Immature natural killer cell (primary cell): Measurements from ENCODE around the gene MYH6. TPM values are rescaled to one million over a fixed set of nuclear protein-coding genes. Genes with fewer than 3 reads are reported as not detected.
"Not testable (repeated sequence)": the region's sequence is repeated elsewhere in the genome, so short reads cannot be mapped to it uniquely, and the experiment has no call there.

Source experiments
- DNase-seq, 3 donors: peaks; one replicate each; pipeline ENCODE4 v3.0.0; 2022; ENCODE audit warnings: mixed read lengths in 1 of 3
- H3K27ac Mint-ChIP-seq, 6 donors: one replicate each; pipeline ENCODE4 v1.8.0; 2020; ENCODE audit warnings: mixed read lengths in 6 of 6, mild to moderate bottlenecking in 5 of 6, inconsistent platforms in 4 of 6, moderate library complexity in 3 of 6
- H3K27me3 Mint-ChIP-seq, 3 donors: one replicate each; pipeline ENCODE4 v1.8.0; 2020 to 2021; ENCODE audit warnings: low read depth in 3 of 3, mild to moderate bottlenecking in 3 of 3, mixed read lengths in 3 of 3, moderate library complexity in 3 of 3, inconsistent platforms in 1 of 3
- H3K36me3 Mint-ChIP-seq, 3 donors: one replicate each; pipeline ENCODE4 v1.8.0; 2020; ENCODE audit warnings: mixed read lengths in 3 of 3, inconsistent platforms in 2 of 3, mild to moderate bottlenecking in 2 of 3
- H3K4me1 Mint-ChIP-seq, 2 donors: one replicate each; pipeline ENCODE4 v1.8.0; 2020; ENCODE audit warnings: inconsistent platforms in 2 of 2, mild to moderate bottlenecking in 2 of 2, mixed read lengths in 2 of 2, moderate library complexity in 1 of 2
- H3K4me3 Mint-ChIP-seq, 5 donors: one replicate each; pipeline ENCODE4 v1.8.0; 2020; ENCODE audit warnings: mild to moderate bottlenecking in 5 of 5, mixed read lengths in 5 of 5, inconsistent platforms in 3 of 5, moderate library complexity in 3 of 5
- H3K9me3 Mint-ChIP-seq, 6 donors: one replicate each; pipeline ENCODE4 v1.8.0; 2020; ENCODE audit warnings: mild to moderate bottlenecking in 6 of 6, mixed read lengths in 6 of 6, inconsistent platforms in 4 of 6, moderate library complexity in 3 of 6
- polyA plus RNA-seq, 3 donors: library from polyadenylated mRNA; unstranded; fragments of 300-500 nt; fragmentation: Illumina TruSeq; gene quantifications; one replicate each; pipeline ENCODE4 v1.2.3, GENCODE V29; 2021

Gene MYH6
- polyA plus RNA-seq, 3 donors from 2014 or later, result not detected

DNA sequence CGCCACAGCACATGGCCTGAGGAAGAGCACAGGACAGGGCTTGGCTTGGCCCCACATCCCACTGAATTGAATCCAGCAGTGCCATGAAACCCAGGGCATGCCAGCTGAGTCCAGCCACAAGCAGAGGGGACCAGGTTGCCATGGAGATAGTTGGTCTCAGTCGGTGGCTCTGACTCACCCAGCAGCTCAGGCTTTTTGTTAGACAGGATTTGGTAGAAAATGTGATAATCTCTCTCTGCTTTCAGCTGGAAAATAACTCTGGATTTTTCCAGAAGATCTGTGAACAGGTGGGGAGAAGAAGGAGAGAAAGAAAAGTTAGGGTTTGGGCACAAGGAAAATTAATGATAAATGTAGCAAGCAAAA, 22.6 kb upstream of the MYH6 start:
- Mint-ChIP-seq H3K27ac (no peak overlapping the region), H3K9me3 (no peaks in the 10 kb centered on the region), H3K4me1 (no peaks in the 10 kb centered on the region), H3K4me3 (no peak overlapping the region), H3K27me3 (peaks cover 0 to 9% (median 1%) of the 10 kb centered on the region in 3 donors), H3K36me3 (no peaks in the 10 kb centered on the region)
- no peak for DNase-seq

DNA sequence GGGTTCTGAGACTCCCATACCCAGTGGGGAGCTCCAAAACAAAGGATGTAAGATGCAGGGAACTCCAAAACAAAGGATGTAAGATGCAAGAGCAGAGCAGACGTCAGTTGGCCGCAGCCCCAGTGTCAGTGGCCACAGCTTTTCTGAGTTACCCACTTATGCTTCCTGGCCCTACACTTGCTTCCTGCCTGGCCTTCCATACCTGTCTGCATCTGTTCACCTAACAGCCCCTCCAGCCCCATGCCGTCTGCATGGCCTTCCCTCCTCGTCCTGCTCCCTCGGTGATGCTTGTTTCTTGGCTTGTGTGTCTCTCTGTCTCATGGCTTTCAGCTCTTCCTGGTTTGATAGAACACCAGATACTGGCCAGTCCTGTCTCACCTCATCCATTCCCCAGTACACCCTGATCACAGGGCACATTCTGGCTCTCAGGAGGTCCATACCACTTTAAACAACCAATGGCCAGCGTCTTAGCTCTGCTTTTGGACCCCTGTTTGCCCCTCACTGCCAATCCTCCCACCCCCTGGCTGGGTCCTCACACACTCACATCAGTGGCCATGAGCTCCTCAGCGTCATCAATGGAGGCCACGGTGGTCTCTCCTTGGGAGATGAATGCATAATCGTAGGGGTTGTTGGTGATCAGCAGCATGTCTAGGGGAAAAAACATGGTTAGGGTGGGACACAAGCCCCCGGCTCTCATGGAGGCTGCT, 22.1 kb upstream of the MYH6 start:
- H3K36me3 Mint-ChIP-seq, result no peaks in the 10 kb centered on the region
- H3K27ac Mint-ChIP-seq, result no peak overlapping the region
- no peak overlapping the region for H3K4me3 Mint-ChIP-seq
- H3K9me3 Mint-ChIP-seq, result no peaks in the 10 kb centered on the region
- H3K27me3 Mint-ChIP-seq, result peaks cover 0 to 9% (median 1%) of the 10 kb centered on the region in 3 donors
- no peaks in the 10 kb centered on the region for H3K4me1 Mint-ChIP-seq
- DNase-seq, result no peak

DNA sequence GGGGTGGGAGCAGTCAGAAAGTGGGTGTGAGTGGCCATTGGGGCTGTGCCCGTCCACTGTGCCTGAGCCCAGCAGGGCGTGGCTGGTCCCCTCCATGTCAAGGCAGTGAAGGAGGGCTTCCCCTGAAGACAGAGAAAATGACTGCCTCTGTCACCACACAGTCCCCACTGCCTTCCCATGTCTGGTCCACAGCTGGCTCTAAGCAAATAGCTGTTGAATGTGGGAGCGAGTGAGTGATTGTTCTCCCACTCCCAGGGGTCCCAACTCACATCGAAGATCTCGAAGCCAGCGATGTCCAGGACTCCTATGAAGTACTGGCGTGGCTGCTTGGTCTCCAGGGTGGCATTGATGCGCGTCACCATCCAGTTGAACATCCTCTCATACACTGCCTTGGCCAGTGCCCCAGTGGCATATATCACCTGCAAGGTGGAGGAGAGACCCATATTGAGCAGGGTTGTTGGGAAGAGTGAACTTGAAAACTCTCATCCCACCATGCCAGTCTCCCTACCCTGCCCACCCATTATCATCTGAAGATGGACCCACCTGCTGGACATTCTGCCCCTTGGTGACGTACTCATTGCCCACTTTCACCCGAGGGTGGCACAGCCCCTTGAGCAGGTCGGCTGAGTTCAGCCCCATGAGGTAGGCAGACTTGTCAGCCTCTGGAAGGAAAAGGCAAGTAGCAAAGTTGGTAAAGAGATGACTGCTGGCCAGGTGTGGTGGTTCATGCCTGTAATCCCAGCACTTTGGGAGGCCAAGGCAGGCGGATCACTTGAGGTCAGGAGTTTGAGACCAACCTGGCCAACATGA, 20.8 kb upstream of the MYH6 start:
- DNase-seq, result no peak
- no peaks in the 10 kb centered on the region for H3K9me3 Mint-ChIP-seq
- H3K4me1 Mint-ChIP-seq, result no peaks in the 10 kb centered on the region
- no peaks in the 10 kb centered on the region for H3K36me3 Mint-ChIP-seq
- H3K27ac Mint-ChIP-seq, result no peak overlapping the region
- peaks cover 0 to 9% (median 1%) of the 10 kb centered on the region in 3 donors for H3K27me3 Mint-ChIP-seq
- H3K4me3 Mint-ChIP-seq, result no peak overlapping the region

DNA sequence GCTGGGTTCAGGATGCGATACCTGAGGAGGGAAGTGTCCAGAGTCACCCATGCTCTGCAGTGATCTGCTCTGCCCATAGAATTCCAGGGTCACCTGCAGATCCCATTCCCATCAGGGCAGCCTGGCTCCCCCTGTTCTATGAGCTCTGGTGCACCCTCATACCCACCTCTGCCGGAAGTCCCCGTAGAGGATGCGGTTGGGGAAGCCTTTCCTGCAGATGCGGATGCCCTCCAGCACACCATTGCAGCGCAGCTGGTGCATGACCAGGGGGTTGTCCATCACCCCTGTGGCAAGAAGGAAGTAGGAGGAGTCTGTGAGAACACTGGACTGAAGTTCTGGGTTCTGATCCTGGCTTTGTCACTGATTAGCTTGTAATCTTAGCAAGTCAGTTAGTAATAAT, 17.7 kb upstream of the MYH6 start:
- not testable (repeated sequence) for DNase-seq, H3K4me3 Mint-ChIP-seq, H3K4me1 Mint-ChIP-seq, H3K36me3 Mint-ChIP-seq, H3K27me3 Mint-ChIP-seq, H3K27ac Mint-ChIP-seq, H3K9me3 Mint-ChIP-seq

DNA sequence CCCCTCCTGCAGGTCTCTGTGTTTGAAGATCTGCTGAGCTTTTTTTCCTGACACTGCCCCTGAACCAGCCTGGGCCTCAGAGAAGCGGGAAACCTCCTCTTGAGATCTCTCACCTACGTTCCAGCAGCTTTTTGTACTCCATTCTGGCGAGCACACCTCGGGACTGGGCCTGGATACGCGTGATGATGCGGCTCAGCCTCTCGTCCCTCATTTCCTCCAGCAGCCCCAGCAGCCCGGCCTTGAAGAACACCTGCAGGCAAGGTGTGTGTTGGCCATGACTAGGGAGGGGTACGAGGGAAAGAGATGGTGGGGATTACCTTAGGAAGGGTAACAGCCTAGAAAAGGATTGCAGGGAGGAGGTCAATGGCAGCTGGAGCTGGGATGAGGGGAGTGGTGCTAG, 17.1 kb upstream of the MYH6 start:
- Mint-ChIP-seq H3K4me3 (no peak overlapping the region), H3K9me3 (no peaks in the 10 kb centered on the region), H3K4me1 (no peaks in the 10 kb centered on the region), H3K27me3 (peaks cover 0 to 3% (median 1%) of the 10 kb centered on the region in 3 donors), H3K27ac (no peak overlapping the region), H3K36me3 (no peaks in the 10 kb centered on the region)
- DNase-seq, result no peak

DNA sequence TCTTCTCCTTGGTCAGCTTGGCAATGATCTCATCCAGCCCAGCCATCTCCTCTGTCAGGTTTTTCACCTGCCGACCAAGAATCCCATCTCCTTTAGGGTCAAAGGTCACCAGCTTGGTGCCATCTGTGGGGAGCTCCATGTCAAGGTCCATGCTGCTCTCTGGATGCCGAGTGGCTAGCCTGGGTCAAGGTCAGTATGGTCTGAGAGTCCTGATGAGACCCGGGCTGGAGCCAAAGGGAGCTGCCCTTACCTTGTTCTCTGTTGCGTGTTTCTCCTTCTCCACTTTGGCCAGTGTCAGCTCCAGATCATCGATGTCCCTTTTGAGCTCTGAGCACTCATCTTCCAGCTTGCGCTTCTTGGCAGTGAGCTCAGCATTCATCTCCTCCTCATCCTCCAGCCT, 15.6 kb upstream of the MYH6 start:
- Mint-ChIP-seq H3K36me3 (no peaks in the 10 kb centered on the region), H3K27me3 (peaks cover 0 to 5% (median 0%) of the 10 kb centered on the region in 3 donors), H3K4me3 (no peak overlapping the region), H3K4me1 (no peaks in the 10 kb centered on the region), H3K9me3 (no peaks in the 10 kb centered on the region), H3K27ac (no peak overlapping the region)
- no peak for DNase-seq

DNA sequence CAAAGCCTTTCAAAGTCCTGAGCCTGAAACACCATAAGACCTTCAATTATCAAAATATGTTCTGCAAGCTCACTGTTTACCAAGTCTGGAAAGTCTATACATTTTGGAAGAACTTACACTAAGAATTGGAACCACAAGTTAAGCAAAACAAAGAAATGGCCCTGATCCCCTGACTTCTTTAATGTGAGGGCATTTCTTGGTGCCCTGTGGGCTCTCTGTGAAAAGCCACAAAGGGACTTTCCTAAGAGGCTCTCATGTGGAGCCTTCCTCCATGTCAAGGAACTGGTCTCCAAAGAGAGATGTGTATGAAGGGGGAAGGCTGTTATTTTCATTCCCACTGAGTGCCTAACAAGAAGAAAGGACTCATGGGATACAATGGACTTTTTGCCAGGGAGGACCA, 13.5 kb upstream of the MYH6 start:
- H3K4me3 Mint-ChIP-seq, result no peak overlapping the region
- peaks cover 0 to 2% (median 0%) of the 10 kb centered on the region in 6 donors for H3K9me3 Mint-ChIP-seq
- H3K27ac Mint-ChIP-seq, result no peak overlapping the region
- H3K27me3 Mint-ChIP-seq, result peaks cover 0 to 5% (median 0%) of the 10 kb centered on the region in 3 donors
- DNase-seq, result no peak
- H3K36me3 Mint-ChIP-seq, result no peaks in the 10 kb centered on the region
- no peaks in the 10 kb centered on the region for H3K4me1 Mint-ChIP-seq

DNA sequence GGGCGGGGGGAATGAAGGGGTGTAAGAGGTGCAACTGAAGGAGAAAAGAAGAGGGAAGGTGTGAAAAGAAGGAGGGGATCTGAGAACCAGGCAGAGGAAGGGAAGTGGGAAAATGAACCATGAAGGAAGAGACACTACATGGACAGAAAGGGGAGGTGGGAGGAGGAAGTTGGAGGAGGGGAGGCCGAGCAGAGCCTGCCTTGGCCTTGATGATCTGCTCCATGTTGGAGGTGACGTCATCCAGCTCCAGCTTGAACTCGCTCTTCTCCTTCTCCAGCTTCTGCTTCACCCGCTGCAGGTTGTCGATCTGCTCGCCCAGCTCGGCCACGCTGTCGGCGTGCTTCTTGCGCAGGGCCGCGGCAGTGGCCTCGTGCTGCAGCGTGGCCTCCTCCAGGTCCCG, 11.6 kb upstream of the MYH6 start:
- H3K27ac Mint-ChIP-seq, H3K9me3 Mint-ChIP-seq, H3K27me3 Mint-ChIP-seq, H3K4me1 Mint-ChIP-seq, H3K4me3 Mint-ChIP-seq, DNase-seq, H3K36me3 Mint-ChIP-seq: not testable (repeated sequence)

DNA sequence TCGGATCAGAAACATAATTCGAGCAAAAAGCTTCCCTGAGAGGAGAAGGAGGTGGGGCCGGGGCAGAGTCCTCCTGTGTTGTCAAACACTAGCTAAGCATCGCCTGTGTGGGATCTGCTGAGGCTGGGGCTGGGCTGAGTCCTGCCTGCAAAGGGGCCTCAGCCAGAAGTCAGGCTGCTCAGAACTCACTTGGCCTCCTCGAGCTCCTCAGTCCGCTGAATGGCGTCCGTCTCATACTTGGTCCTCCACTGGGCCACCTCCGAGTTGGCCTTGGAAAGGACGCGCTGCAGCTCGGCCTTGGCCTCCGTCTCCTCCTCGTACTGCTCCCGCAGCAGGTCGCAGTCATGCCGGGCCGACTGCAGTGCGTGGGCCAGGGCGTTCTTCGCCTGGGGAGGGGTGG, 9.9 kb upstream of the MYH6 start:
- no peaks in the 10 kb centered on the region for H3K36me3 Mint-ChIP-seq
- no peak overlapping the region for H3K27ac Mint-ChIP-seq
- no peaks in the 10 kb centered on the region for H3K4me1 Mint-ChIP-seq
- peaks cover 0 to 2% (median 0%) of the 10 kb centered on the region in 6 donors for H3K9me3 Mint-ChIP-seq
- H3K27me3 Mint-ChIP-seq, result peaks cover 0 to 5% (median 0%) of the 10 kb centered on the region in 3 donors
- DNase-seq, result no peak
- H3K4me3 Mint-ChIP-seq, result no peak overlapping the region

DNA sequence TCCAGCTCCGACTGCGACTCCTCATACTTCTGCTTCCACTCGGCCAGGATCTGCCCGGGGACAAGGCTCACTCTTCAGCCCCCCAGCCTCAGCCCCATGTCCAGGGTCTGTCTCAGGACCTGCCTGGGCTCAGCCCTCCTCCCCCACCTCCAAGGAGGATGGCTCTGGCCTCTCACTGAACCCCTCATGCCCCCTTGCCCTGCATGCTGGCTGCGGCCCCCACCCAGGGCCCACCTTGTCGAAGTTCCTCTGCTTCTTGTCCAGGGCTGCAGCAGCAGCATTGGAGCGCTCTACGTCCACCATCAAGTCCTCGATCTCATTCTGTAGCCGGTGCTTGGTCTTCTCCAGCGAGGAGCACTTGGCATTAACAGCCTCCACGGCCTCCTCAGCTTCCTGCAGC, 9.2 kb upstream of the MYH6 start:
- H3K36me3 Mint-ChIP-seq, H3K27ac Mint-ChIP-seq, H3K27me3 Mint-ChIP-seq, H3K4me3 Mint-ChIP-seq, DNase-seq, H3K4me1 Mint-ChIP-seq, H3K9me3 Mint-ChIP-seq: not testable (repeated sequence)

DNA sequence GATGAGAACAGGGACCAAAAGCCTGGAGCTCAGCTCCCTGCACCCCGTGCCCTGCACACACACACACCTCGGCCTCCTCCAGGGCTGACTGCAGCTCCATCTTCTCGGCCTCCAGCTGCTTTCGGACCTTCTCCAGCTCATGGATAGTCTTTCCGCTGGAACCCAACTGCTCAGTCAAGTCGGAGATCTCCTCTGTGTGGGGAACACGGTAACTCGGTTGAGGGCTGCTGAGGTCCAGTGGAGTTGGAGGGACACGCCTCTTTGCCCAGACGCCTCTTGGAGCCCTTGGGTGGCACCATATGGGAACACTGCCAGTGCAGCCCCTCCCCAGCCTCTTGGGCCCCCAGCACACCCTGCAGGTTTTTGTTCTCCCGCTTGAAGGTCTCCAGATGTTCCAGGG, 8.7 kb upstream of the MYH6 start:
- Mint-ChIP-seq H3K4me1 (no peaks in the 10 kb centered on the region), H3K9me3 (peaks cover 0 to 2% (median 0%) of the 10 kb centered on the region in 6 donors), H3K27me3 (peaks cover 0 to 5% (median 0%) of the 10 kb centered on the region in 3 donors), H3K4me3 (no peak overlapping the region), H3K36me3 (no peaks in the 10 kb centered on the region), H3K27ac (no peak overlapping the region)
- no peak for DNase-seq

DNA sequence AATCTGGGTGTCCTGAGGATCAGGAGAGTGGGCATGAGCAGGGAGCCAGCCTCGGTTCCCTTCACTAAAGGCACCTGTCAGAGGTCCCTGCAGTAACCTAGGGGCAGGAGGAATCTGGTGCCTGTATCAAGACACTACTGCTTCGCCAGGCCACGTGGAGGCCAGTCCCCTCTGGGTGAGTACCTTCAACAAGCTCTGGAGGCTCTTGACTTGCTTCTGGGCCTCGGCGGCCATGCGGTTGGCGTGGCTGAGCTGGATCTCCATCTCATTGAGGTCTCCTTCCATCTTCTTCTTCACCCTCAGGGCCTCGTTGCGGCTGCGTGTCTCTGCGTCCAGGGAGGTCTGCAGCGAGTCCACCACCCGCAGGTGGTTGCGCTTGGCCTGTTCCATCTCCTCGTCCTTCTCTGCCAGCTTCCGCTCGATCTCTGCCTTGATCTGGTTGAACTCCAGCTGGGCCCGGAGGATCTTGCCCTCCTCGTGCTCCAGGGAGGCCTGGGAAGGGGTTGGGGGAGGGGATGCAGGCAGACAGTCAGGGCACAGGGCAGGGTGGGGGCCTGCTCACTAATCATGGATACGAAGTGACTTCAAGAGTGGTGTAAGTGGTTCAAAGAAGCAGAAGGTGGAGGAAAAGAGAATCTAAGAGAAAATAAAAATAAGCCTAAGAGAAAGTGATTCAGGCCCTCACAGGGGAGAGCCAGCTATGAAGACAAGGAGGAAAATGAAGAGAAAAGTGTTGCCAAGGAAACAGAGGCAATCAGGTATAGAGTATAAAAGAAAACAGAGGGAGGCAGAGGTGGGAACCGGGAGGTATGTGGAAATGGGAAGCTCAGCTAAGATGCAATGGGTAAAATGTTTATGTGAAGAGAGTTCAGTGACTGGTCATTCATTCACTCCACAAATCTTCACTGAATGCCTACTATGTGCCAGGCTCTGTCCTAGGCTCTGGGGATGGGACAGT, 8.0 kb upstream of the MYH6 start:
- peaks cover 0 to 5% (median 0%) of the 10 kb centered on the region in 3 donors for H3K27me3 Mint-ChIP-seq

DNA sequence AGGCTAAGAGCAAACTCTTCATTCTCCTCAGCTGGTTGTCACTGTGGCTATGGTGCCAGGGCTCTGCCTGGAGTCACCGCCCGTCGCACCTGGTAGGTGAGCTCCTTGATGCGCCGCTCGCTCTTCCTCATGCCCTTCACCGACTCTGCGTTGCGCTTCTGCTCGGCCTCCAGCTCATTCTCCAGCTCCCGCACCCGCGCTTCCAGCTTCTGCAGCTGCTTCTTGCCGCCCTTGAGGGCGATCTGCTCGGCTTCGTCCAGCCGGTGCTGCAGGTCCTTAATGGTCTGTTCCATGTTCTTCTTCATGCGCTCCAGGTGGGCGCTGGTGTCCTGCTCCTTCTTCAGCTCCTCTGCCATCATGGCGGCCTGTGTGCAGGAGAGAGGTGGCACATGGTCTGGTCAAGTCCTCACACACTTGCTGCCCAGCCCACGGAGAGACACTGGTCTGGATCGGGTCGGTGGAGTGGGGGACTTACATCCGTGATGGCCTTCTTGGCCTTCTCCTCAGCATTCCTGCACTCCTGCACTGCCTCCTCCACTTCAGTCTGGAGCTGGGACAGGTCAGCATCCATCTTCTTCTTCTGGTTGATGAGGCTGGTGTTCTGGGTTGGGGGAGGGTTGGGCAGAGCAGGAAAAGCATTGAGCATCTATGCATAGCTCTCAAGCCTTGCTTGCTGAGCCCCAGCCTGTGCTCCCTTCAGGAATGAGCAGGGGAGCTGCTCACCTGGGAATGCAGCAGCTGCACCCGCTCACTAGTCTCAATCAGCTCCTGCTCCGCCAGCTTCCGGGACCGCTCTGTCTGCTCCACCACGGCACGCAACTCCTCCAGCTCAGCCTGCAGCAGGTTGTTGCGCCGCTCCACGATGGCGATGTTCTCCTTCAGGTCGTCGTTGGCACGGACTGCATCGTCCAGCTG, 7.1 kb upstream of the MYH6 start:
- no peaks in the 10 kb centered on the region for H3K36me3 Mint-ChIP-seq
- H3K9me3 Mint-ChIP-seq, result peaks cover 0 to 2% (median 0%) of the 10 kb centered on the region in 6 donors
- no peak overlapping the region for H3K4me3 Mint-ChIP-seq
- H3K27ac Mint-ChIP-seq, result no peak overlapping the region
- H3K4me1 Mint-ChIP-seq, result no peaks in the 10 kb centered on the region
- no peak for DNase-seq
- peaks cover 0 to 2% (median 0%) of the 10 kb centered on the region in 3 donors for H3K27me3 Mint-ChIP-seq

More for the DNA sequence above, 8.0 kb upstream of the MYH6 start:
- no peak overlapping the region for H3K4me3 Mint-ChIP-seq
- no peak for DNase-seq
- no peaks in the 10 kb centered on the region for H3K4me1 Mint-ChIP-seq
- no peak overlapping the region for H3K27ac Mint-ChIP-seq
- no peaks in the 10 kb centered on the region for H3K36me3 Mint-ChIP-seq
- peaks cover 0 to 2% (median 0%) of the 10 kb centered on the region in 6 donors for H3K9me3 Mint-ChIP-seq
